SJCRH30 (cell line): Measurements from ENCODE around the gene QSOX1. TPM values are rescaled to one million over a fixed set of nuclear protein-coding genes. Genes with fewer than 3 reads are reported as not detected.

Source experiments
- DNase-seq, 2 experiments: peaks; one replicate each; pipeline ENCODE4 v3.0.0-alpha.2; 2015 to 2020
- H3K27ac ChIP-seq: fragments of 250-450 bp; sonication (Bioruptor Pico); 2 replicates; pipeline ENCODE4 v1.5.1; 2020; ENCODE audit warnings: mild to moderate bottlenecking, moderate library complexity
- H3K27me3 ChIP-seq: fragments of 250-450 bp; sonication (Bioruptor Pico); 2 replicates; pipeline ENCODE4 v1.5.1; 2020; ENCODE audit warnings: mild to moderate bottlenecking, moderate library complexity
- H3K36me3 ChIP-seq: fragments of 250-450 bp; sonication (Bioruptor Pico); 2 replicates; pipeline ENCODE4 v1.5.1; 2020; ENCODE audit warnings: mild to moderate bottlenecking, moderate library complexity
- H3K4me1 ChIP-seq: fragments of 250-450 bp; sonication (Bioruptor Pico); 2 replicates; pipeline ENCODE4 v1.5.1; 2020; ENCODE audit warnings: mild to moderate bottlenecking, moderate library complexity
- H3K4me3 ChIP-seq: fragments of 250-450 bp; sonication (Bioruptor Pico); 2 replicates; pipeline ENCODE4 v1.5.1; 2020; ENCODE audit warnings: mild to moderate bottlenecking, moderate library complexity
- H3K9me3 ChIP-seq: fragments of 250-450 bp; sonication (Bioruptor Pico); replicated peaks from 2 replicates; pipeline ENCODE4 v1.5.1; 2020; ENCODE audit warnings: mild to moderate bottlenecking, moderate library complexity
- total RNA-seq: library from RNA; depleted of rRNA; stranded (reverse); fragments of >200 nt; shearing (Covaris generic); gene quantifications from 2 replicates; pipeline ENCODE4 v1.2.3, GENCODE V29; 2014; rRNA removed

The QSOX1 gene
- total RNA-seq, 1 experiment from 2014 or later, result 9.8 TPM

DNA sequence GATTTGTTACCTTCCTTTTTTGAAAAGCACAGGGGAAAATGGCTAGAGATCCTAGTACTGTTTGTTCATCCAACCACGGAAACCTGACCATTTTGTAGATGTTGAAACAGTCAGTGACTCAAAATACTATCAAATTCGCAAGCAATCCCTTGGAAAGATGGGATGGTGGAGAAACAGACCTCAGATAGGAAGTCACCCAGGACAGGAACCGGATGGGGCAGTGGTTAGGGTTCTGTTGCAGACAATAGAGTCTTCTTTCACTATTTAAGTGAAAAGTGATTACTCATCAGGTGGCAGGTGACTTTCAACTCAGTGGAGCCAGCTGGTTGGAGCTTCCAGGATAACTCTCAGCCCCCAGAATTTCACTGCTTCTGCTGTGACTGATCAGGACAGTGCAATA is 92.4 kb downstream of the QSOX1 start:
- Histone ChIP-seq H3K4me1 (peaks cover 31% of the 10 kb centered on the region; the same call in 1 of the 2 replicates), H3K36me3 (no peaks in the 10 kb centered on the region), H3K27me3 (no peaks in the 10 kb centered on the region), H3K9me3 (no peaks in the 10 kb centered on the region), H3K27ac (no peak overlapping the region), H3K4me3 (no peak overlapping the region)
- DNase-seq, result no peak

DNA sequence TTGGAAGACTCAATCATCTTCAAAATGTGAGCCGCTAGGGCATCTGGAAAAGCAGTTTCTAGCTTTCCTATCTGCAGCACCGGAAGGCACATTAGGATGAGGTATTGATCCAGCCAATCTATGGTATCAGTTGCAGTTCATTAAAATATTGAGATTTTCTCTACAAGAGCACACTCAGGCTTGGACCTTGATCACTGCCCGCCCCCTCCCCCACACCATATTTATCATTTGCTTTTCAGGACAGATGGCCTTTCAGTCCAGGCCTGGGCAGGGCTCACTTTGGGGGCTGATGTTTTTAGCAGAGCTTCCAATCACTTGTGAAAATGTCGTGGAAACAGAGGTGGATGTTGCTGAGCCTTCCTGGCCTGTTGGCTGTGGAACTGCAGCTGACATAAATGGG is 92.9 kb downstream of the QSOX1 start:
- H3K27ac ChIP-seq, result no peak overlapping the region; the same call in 1 of the 2 replicates
- no peaks in the 10 kb centered on the region for H3K36me3 ChIP-seq
- DNase-seq, result no peak
- H3K9me3 ChIP-seq, result no peaks in the 10 kb centered on the region
- no peaks in the 10 kb centered on the region for H3K27me3 ChIP-seq
- peaks cover 31% of the 10 kb centered on the region; the same call in 1 of the 2 replicates for H3K4me1 ChIP-seq
- H3K4me3 ChIP-seq, result no peak overlapping the region

DNA sequence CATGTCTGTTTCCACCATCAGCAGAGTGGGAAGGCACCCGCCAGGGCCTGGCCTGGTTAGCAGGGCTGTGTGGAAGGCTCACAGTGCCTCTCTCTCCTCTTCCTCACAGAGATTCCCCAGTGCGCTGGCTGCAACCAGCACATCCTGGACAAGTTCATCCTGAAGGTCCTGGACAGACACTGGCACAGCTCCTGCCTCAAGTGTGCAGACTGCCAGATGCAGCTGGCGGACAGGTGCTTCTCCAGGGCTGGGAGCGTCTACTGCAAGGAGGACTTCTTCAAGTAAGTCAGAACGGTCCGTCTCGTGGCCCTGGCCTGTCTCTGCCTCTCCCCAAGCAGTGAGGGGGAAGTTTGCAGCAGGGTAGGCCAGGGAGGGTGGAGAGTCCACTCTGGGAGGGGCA is 93.5 kb downstream of the QSOX1 start:
- Histone ChIP-seq H3K4me1 (peaks cover 30% of the 10 kb centered on the region; the same call in 1 of the 2 replicates), H3K27me3 (no peaks in the 10 kb centered on the region), H3K36me3 (no peaks in the 10 kb centered on the region), H3K4me3 (no peak overlapping the region), H3K9me3 (no peaks in the 10 kb centered on the region), H3K27ac (peak overlapping the region; percentile 76)
- no peak for DNase-seq

DNA sequence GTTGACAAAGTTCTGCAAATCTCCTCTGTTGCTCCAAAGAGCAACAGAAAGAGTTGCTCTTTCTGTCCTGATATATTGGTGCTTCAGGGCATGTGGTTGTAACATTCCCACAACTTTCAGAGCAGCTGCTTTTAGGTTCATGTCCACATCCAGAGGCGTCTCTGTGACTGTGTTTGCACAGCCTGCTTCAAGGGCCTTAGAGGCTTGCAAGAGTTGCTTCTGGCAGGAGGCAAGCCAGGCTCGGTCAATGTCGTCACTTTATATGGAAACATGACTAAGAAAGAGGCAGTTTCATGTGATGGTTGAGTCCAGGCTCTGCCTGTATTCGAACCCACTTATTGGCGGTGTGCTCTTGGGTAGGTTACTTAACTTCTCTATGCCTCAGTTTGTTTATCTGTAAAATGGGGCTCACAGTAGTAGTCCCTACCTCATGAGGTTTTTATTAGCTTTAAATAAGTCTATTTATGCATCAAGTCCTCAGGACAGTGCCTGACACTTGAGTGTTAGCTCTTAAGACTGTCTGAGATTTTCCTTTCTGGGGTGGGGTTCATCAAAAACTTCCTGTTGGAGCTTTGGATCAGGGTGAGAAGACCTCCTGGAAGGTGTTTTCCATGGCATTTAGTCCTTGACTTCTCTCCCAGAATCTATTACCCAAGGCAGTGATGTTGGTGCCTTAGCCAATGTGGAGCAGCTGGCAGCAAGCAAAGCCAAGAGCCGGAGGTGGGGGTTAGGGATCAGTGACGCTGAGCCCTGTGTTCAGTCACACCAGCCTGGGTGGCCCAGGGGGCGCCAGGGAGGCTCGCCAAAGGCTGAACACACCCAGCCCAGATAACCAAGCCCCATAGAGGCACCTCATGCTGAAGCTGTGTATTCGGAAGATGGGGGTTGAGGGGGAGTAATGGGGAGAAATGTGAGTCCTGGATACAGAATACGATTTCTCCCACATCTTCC is 94.3 kb downstream of the QSOX1 start:
- H3K27ac ChIP-seq, result peak overlapping the region; percentile 76
- no peak overlapping the region for H3K4me3 ChIP-seq
- H3K36me3 ChIP-seq, result no peaks in the 10 kb centered on the region
- H3K4me1 ChIP-seq, result peaks cover 27% of the 10 kb centered on the region; the same call in 1 of the 2 replicates
- H3K9me3 ChIP-seq, result no peaks in the 10 kb centered on the region
- H3K27me3 ChIP-seq, result no peaks in the 10 kb centered on the region
- DNase-seq, result peak; percentile 91 to 94

DNA sequence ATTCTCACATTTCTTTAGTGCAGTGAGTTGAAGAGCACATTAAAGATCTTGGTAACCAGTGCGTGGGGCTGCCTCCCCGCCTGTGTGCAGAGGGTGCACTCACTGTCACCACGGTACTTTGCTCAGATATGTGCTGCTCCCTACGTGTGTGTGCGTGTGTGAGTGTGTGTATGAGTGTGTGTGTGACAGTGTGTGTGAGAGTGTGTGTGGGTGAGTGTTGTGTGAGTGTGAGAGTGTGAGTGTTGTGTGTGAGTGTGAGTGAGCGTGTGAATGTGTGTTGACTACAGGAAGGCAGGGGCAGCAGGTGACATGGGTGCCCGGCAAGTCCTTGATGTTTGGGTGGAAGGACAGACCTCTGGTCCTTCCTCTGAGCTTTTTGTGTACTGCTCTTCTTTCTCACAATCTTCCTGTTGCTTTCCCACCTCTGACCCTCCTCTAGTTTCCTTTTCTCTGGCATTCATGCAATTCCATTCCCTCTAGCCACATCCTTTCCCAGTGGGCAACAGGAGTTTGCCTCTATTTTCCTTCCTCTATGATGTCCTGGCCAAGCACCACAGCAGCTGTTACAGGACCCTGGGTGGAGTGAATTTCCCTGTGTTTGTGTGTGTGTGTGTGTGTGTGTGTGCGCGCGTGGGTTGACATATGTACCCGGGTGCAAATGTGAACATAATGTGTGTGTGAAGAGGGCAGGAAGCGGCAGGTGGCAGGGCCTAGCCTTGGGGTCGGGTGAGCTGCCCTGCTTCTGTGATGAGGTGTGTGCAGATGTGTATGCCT is 95.2 kb downstream of the QSOX1 start:
- Histone ChIP-seq H3K27me3 (no peaks in the 10 kb centered on the region), H3K4me3 (no peak overlapping the region), H3K9me3 (no peaks in the 10 kb centered on the region), H3K36me3 (no peaks in the 10 kb centered on the region), H3K4me1 (peaks cover 35% of the 10 kb centered on the region; the same call in 1 of the 2 replicates), H3K27ac (peak overlapping the region; percentile 76)
- peak; percentile 60 to 66 for DNase-seq

DNA sequence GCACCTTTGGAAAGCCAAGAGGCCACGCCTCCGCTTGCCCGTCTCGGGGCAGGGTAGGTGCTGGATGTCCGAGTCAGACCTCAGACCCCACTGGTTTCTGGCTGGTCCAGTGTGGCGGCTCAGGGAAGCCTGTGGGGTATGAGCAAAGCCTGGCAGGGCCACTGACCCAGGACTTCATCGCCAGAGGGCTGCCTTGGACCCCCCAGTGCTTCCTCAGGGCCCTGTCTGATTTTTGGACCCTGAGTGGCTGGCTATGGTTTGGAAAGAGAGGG is 95.8 kb downstream of the QSOX1 start:
- DNase-seq, result no peak
- H3K4me1 ChIP-seq, result peaks cover 39% of the 10 kb centered on the region; the same call in 1 of the 2 replicates
- H3K36me3 ChIP-seq, result no peaks in the 10 kb centered on the region
- no peaks in the 10 kb centered on the region for H3K27me3 ChIP-seq
- no peaks in the 10 kb centered on the region for H3K9me3 ChIP-seq
- H3K27ac ChIP-seq, result peak overlapping the region; percentile 76; the same call in 1 of the 2 replicates
- no peak overlapping the region for H3K4me3 ChIP-seq

DNA sequence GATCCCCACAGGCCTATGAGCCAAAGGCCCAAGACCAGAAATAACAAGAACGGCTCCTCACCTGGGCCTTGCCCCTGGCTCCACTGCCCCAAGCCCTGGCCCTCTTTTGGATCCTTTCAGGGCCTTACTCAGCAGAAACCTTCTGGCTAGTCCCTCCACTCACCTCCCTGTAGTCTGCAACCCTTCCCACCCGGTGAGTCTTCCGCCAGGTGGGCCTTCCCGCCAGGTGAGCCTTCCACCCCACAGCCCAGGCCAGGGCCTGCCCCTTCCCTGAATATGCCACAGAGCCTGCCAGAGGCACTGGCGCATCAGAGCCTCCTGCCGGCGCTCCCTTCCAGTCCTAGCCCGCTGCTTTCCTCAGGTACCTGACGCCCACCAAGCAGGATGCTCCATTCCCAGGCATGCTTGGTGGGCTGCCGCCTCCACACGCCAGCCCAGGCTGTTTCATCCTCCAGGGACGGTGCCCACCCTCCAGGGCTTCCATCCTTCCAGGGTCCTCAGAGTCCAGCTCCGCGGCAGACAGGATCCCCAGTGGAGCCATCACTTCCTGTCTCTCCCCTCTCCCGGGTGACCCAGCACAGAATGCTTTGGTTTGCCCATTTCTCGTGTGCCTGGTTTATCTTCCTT is 96.3 kb downstream of the QSOX1 start:
- Histone ChIP-seq H3K4me1 (peaks cover 45% of the 10 kb centered on the region; the same call in 1 of the 2 replicates), H3K4me3 (no peak overlapping the region), H3K27ac (no peak overlapping the region; the same call in 1 of the 2 replicates), H3K9me3 (no peaks in the 10 kb centered on the region), H3K27me3 (no peaks in the 10 kb centered on the region), H3K36me3 (no peaks in the 10 kb centered on the region)
- no peak for DNase-seq

DNA sequence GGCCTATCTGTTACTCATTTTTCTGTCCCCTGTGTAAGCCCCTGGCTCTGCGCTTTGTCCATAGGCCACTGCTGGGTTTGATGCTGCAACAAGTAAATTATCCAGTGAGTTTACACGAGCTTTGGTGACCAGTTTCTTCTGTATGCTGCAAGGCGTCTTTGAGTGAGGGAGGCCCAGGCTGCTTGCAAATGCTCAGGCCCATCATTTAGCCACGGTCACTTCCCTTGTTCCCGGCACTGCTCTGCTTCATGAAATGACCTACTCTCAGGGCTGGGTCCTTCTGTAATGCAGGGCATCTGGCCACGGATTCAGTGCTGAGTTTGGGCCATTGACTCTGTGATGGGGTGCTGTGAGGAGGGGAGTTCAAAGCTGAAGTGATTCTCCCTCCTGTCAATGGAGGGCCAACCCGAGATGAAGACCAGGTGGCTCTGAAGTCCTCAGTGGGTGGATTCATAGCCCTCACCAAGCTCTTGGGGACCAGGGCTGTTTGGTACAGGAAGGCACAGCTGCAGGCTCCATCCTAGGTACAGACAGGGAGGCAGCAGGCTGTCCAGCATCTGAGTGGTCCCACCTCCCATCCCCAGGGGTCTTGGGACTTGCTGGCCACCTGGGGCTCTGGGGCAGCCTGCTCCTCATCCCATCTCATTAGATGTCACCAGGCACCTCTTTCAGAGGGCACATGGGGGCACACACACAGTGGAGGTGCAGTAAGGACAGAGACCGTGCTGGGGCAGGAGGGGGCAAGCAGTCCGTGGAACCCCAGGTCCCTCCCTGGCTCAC is 97.0 kb downstream of the QSOX1 start:
- DNase-seq, result no peak

DNA sequence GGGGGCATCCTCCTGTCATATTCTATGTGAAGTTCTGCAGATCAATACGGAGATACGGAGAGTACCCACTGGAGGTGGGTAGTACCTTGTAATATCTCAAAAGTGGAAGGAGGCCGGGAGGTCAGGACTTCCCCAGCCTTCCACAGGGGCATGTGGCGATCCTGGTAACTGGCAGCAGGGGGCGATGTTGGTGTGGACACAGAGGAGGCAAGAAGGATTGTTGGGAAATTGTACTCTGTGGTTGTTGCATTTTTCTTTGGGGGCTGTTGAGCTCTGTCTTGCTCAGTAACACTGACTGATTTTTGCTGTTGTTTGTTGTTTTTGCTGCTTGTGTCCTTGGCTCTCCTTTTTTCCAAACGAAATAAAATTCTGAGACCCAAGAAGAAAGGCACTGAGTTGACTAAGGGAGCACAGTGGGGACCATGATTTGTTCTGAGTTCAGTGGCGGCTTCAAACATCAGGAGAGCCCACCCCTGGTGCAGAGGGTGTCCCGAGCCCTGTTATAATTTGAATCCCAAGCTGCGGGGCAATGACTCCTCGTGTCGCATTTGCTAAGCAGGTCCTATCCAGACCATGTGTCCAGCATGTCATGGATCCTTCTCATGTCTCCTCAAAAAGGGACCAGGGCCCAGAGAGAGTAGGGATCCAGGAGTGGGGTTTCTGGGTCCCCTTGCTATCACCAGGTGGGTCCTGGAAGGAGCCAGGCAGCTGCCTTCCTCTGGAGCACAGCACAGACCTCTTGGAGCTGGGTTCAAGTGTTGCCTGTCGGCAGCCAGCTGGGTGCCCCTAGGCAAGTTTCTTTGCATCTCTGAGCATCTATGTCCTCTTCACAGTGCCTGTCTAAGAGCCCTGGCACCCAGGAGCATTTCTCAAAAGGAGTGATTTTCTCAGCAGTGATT is 98.2 kb downstream of the QSOX1 start:
- no peaks in the 10 kb centered on the region for H3K27me3 ChIP-seq
- DNase-seq, result peak; percentile 78 to 82

More for the DNA sequence above, 97.0 kb downstream of the QSOX1 start:
- no peak overlapping the region for H3K27ac ChIP-seq
- H3K4me1 ChIP-seq, result peaks cover 50% of the 10 kb centered on the region; the same call in 1 of the 2 replicates
- no peaks in the 10 kb centered on the region for H3K36me3 ChIP-seq
- no peak overlapping the region for H3K4me3 ChIP-seq
- no peaks in the 10 kb centered on the region for H3K27me3 ChIP-seq
- H3K9me3 ChIP-seq, result no peaks in the 10 kb centered on the region

More for the DNA sequence above, 98.2 kb downstream of the QSOX1 start:
- peaks cover 51% of the 10 kb centered on the region; the same call in 1 of the 2 replicates for H3K4me1 ChIP-seq
- H3K9me3 ChIP-seq, result no peaks in the 10 kb centered on the region
- no peak overlapping the region for H3K4me3 ChIP-seq
- H3K36me3 ChIP-seq, result no peaks in the 10 kb centered on the region
- H3K27ac ChIP-seq, result no peak overlapping the region

Other genes with a start within 250 kb of the QSOX1 start
- 31.8 and 46.6 TPM in 2 replicates for gene CEP350, start 200.1 kb upstream of the QSOX1 start, total RNA-seq
- gene LHX4, start 75.4 kb downstream of the QSOX1 start, total RNA-seq, result 3.7 and 4.2 TPM in 2 replicates